Cardiac muscle cell (in vitro differentiated cells and primary cell): ENCODE data around the gene LGALS4. TPM values are rescaled to one million over a fixed set of nuclear protein-coding genes. Genes with fewer than 3 reads are reported as not detected.

Source experiments
- DNase-seq, 2 donors: peaks; one replicate each; pipeline versions ENCODE4 v3.0.0 to v3.0.0-alpha.2; 2010 to 2017; ENCODE audit warnings: low read depth in 1 of 2, low spot score in 1 of 2
- H3K27ac ChIP-seq: fragments of 200-600 bp; sonication (generic); 2 replicates; pipeline ENCODE4 v1.5.1; 2016
- H3K27me3 ChIP-seq: fragments of 200-600 bp; sonication (generic); 2 replicates; pipeline ENCODE4 v1.6.0; 2016; ENCODE audit warnings: control low read depth
- H3K36me3 ChIP-seq: fragments of 200-600 bp; sonication (generic); 2 replicates; pipeline ENCODE4 v1.5.1; 2016; ENCODE audit warnings: control low read depth
- H3K4me1 ChIP-seq: fragments of 200-600 bp; sonication (generic); 2 replicates; pipeline ENCODE4 v1.8.1; 2017; ENCODE audit warnings: low read depth, mild to moderate bottlenecking, mixed run types
- H3K4me3 ChIP-seq: fragments of 200-600 bp; sonication (generic); 2 replicates; pipeline ENCODE4 v1.5.1; 2016; ENCODE audit warnings: mild to moderate bottlenecking
- H3K9me3 ChIP-seq: fragments of 200-600 bp; sonication (generic); 2 replicates; pipeline ENCODE4 v1.5.1; 2017; ENCODE audit warnings: low read depth, mild to moderate bottlenecking, control low read depth
- polyA plus RNA-seq: library from polyadenylated mRNA; unstranded; fragments of >200 nt; fragmentation: Nextera tagmentation; extraction: Ambion mirVana; gene quantifications from 2 replicates; pipeline ENCODE4 v1.2.1, GENCODE V29; 2016
- total RNA-seq: library from RNA; depleted of rRNA; stranded (reverse); fragments of >200 nt; gene quantifications from 2 replicates; pipeline ENCODE4 v1.2.3, GENCODE V29; 2016
- TF ChIP-seq, protein P1 (sequence below): IDR thresholded peaks from 2 replicates; pipeline ENCODE4 v1.5.1; 2012; ENCODE audit warnings: low read depth, mild to moderate bottlenecking, low read length

Gene LGALS4
- total and polyA plus RNA-seq, 2 experiments from 2014 or later, result 0.50 to 1.0 TPM

DNA sequence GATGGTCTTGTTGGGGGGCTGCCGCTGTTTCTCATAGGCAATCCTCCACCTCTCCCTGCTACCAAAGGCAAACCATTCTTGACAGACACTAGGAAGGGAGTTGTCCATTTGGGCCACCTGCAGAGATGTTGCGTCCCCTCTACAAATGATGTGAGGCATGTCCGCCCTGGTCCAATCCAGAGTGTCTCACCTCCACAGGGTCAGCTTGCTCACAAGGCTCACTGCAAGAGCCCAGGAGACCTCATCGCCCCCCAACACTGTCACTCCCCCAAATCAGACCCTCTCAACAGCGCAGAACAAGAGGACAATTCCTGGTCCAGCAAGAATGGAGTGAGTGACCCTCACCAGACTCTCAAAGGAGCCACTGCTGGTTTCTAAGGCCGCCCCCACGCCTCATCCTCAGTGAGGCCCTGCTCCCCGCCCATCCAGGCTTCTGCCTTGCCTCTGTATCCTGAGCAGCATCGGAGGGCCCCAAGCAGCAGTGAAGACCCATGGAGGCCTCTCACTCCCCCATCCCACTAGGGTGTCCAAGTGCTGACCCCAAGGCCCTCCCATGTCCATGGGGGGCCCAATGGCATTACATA, 30.5 kb upstream of the LGALS4 start:
- H3K27ac ChIP-seq, result peak overlapping the region; percentile 24
- no peaks in the 10 kb centered on the region for H3K27me3 ChIP-seq
- no peaks in the 10 kb centered on the region for H3K9me3 ChIP-seq
- no peak overlapping the region for H3K4me3 ChIP-seq
- H3K4me1 ChIP-seq, result peaks cover 3% of the 10 kb centered on the region
- H3K36me3 ChIP-seq, result peaks cover 85% of the 10 kb centered on the region
- TF ChIP-seq, protein P1, sequence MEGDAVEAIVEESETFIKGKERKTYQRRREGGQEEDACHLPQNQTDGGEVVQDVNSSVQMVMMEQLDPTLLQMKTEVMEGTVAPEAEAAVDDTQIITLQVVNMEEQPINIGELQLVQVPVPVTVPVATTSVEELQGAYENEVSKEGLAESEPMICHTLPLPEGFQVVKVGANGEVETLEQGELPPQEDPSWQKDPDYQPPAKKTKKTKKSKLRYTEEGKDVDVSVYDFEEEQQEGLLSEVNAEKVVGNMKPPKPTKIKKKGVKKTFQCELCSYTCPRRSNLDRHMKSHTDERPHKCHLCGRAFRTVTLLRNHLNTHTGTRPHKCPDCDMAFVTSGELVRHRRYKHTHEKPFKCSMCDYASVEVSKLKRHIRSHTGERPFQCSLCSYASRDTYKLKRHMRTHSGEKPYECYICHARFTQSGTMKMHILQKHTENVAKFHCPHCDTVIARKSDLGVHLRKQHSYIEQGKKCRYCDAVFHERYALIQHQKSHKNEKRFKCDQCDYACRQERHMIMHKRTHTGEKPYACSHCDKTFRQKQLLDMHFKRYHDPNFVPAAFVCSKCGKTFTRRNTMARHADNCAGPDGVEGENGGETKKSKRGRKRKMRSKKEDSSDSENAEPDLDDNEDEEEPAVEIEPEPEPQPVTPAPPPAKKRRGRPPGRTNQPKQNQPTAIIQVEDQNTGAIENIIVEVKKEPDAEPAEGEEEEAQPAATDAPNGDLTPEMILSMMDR, result no peak
- no peak for DNase-seq

- Histone ChIP-seq H3K9me3 (no peaks in the 10 kb centered on the region), H3K27me3 (no peaks in the 10 kb centered on the region), H3K36me3 (peaks cover 92% of the 10 kb centered on the region), H3K27ac (peak overlapping the region; percentile 24), H3K4me3 (no peak overlapping the region), H3K4me1 (no peaks in the 10 kb centered on the region)
- no peak for DNase-seq
- TF ChIP-seq, protein P1, result no peak
These were observed 29.9 kb upstream of the LGALS4 start for GRCh38 chr19:38842439-38843174.

- Histone ChIP-seq H3K27ac (peak overlapping the region; percentile 24), H3K27me3 (no peaks in the 10 kb centered on the region), H3K9me3 (no peaks in the 10 kb centered on the region), H3K36me3 (peaks cover 95% of the 10 kb centered on the region), H3K4me3 (no peak overlapping the region), H3K4me1 (no peaks in the 10 kb centered on the region)
- DNase-seq, result no peak
- TF ChIP-seq, protein P1, result no peak
These were observed 29.2 kb upstream of the LGALS4 start for GRCh38 chr19:38841787-38842438.

DNA sequence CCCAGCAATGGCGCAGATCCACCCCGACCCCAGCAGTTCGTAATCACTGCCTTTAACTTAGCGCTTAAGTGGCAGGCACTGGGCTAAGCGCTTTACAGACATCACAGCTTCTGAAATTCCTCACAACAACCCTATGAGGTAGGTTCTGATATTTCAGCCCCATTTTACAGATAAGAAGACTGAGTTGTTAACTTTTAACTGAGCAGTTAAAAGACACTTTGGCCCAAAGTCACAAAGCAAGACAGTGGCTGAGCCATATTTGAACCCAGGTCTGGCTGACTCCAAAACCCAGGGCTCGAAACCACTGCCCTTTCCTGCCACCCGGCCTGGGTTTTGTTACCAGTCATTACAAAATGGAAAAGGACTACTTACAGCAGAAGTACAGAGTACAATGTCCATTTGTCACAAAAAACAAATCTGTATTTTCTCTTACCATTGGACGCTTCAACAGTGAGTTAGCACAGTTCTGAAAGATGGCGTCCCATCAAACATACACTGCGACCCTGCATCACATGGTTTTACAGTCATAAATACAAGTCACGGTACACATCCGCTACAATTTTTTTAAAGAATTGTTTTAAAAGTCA, 28.5 kb upstream of the LGALS4 start:
- Histone ChIP-seq H3K4me1 (no peaks in the 10 kb centered on the region), H3K4me3 (no peak overlapping the region), H3K9me3 (no peaks in the 10 kb centered on the region), H3K36me3 (peaks cover 92% of the 10 kb centered on the region), H3K27ac (peak overlapping the region; percentile 59), H3K27me3 (no peaks in the 10 kb centered on the region)
- no peak for DNase-seq
- TF ChIP-seq, protein P1, result no peak

- no peaks in the 10 kb centered on the region for H3K4me1 ChIP-seq
- H3K27me3 ChIP-seq, result no peaks in the 10 kb centered on the region
- H3K4me3 ChIP-seq, result no peak overlapping the region
- no peaks in the 10 kb centered on the region for H3K9me3 ChIP-seq
- H3K36me3 ChIP-seq, result peaks cover 91% of the 10 kb centered on the region
- peak overlapping the region; percentile 59 for H3K27ac ChIP-seq
- TF ChIP-seq, protein P1, result no peak
- no peak for DNase-seq
These were observed 27.8 kb upstream of the LGALS4 start for GRCh38 chr19:38840583-38840968.
